Endothelial cell of umbilical vein (primary cell): ENCODE measurements around the gene KIF21B.
"Not testable (repeated sequence)": the region's sequence is repeated elsewhere in the genome, so short reads cannot be mapped to it uniquely, and the experiment has no call there.

Experiments used
- CTCF ChIP-seq, 2 donors: IDR thresholded peaks; 1 replicate in 1 of 2; 2 replicates in 1 of 2; pipeline ENCODE4 v1.5.1; 2011; ENCODE audit warnings: low read length in 2 of 2, mild to moderate bottlenecking in 2 of 2, moderate library complexity in 2 of 2, control low read depth in 1 of 2, inconsistent platforms in 1 of 2, low read depth in 1 of 2; ENCODE audit not compliant: insufficient read depth in 1 of 2; ENCODE audit errors: extremely low read depth in 1 of 2
- EZH2 ChIP-seq: IDR thresholded peaks from 2 replicates; pipeline ENCODE4 v1.6.1; 2012; ENCODE audit warnings: borderline replicate concordance, low read depth, mild to moderate bottlenecking, moderate library complexity, low read length, inconsistent platforms; ENCODE audit not compliant: severe bottlenecking
- FOS ChIP-seq: IDR thresholded peaks from 2 replicates; pipeline ENCODE4 v1.6.1; 2011; ENCODE audit warnings: mild to moderate bottlenecking, low read length, moderate library complexity, borderline replicate concordance; ENCODE audit not compliant: insufficient read depth
- GATA2 ChIP-seq: IDR thresholded peaks from 2 replicates; pipeline ENCODE4 v1.7.0; 2011; ENCODE audit warnings: low read depth, mild to moderate bottlenecking, moderate library complexity, mixed read lengths, low read length; ENCODE audit not compliant: insufficient read length, insufficient read depth
- JUN ChIP-seq: IDR thresholded peaks from 2 replicates; pipeline ENCODE4 v1.6.1; 2011; ENCODE audit warnings: borderline replicate concordance, low read depth; ENCODE audit not compliant: insufficient read length, insufficient read depth
- MYC ChIP-seq: IDR thresholded peaks from one replicate; pipeline ENCODE4 v1.6.1; 2011; ENCODE audit warnings: mild to moderate bottlenecking, low read depth, low read length
- POLR2A ChIP-seq: IDR thresholded peaks from 2 replicates; pipeline ENCODE4 v1.6.1; 2012; ENCODE audit warnings: low read depth, mild to moderate bottlenecking, control low read depth, low read length
- POLR2AphosphoS5 ChIP-seq: IDR thresholded peaks from 2 replicates; pipeline ENCODE4 v1.6.1; 2012; ENCODE audit warnings: low read depth, mild to moderate bottlenecking, control low read depth, low read length, moderate library complexity; ENCODE audit not compliant: insufficient read depth
- TF ChIP-seq, protein P1 (sequence below): IDR thresholded peaks from 2 replicates; pipeline ENCODE4 v1.6.1; 2011; ENCODE audit not compliant: insufficient read depth, insufficient read length

DNA sequence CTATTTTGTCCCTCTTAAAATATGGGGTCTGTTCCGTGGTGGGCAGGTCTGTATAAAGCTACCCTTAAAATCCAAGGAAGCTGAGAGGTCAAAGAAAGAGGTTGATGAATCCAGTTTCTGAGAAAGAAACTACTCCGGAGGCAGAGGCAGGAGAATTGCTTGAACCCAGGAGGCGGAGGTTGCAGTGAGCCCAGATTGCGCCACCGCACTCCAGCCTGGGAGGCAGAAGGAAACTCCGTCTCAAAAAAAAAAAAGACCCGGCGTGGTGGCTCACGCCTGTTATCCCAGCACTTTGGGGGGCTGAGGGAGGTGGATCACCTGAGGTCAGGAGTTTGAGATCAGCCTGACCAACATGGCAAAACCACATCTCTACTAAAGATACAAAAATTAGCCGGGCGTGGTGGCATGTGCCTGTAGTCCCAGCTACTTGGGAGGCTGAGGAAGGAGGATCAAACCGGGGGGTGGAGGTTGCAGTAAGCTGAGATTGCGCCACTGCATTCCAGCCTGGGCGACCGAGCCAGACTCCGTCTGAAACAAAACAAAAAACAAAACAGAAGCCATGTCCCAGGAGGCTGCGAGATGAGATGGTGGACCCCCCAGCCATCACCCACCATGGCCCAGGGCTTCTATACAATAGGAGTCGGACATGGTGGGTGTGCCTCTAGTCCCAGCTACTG, 88.1 kb downstream of the KIF21B start:
- not testable (repeated sequence) for TF ChIP-seq CTCF (IDR thresholded peaks at IDR 0.05; ENCODE audit: extremely low read depth in 1 of 2, insufficient read depth in 1 of 2, low read depth in 1 of 2, low read length in 2 of 2); POLR2A; EZH2; POLR2AphosphoS5; JUN; FOS; MYC; GATA2
- TF ChIP-seq, protein P1, sequence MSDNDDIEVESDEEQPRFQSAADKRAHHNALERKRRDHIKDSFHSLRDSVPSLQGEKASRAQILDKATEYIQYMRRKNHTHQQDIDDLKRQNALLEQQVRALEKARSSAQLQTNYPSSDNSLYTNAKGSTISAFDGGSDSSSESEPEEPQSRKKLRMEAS: not testable (repeated sequence)
